Bronchial epithelial cell (primary cell): ENCODE results near the gene LBHD2. TPM values are rescaled to one million over a fixed set of nuclear protein-coding genes. Genes with fewer than 3 reads are reported as not detected.
A peak's percentile ranks its signal among the peaks of the same experiment; 100 is the strongest.

Source experiments
- DNase-seq: peaks from one replicate; pipeline ENCODE4 v3.0.0-alpha.2; 2010; ENCODE audit warnings: low read depth
- FAIRE-seq: peaks from 2 replicates; lab custom pipeline; 2011; peaks lifted over from hg19 to GRCh38; lab: Jason Lieb, UNC
- H3K27me3 ChIP-seq: 2 replicates; pipeline ENCODE4 v1.5.1; 2011; ENCODE audit warnings: low read length; ENCODE audit not compliant: control insufficient read depth, insufficient read depth
- H3K36me3 ChIP-seq: 2 replicates; pipeline ENCODE4 v1.5.1; 2011; ENCODE audit warnings: low read length; ENCODE audit not compliant: control insufficient read depth, insufficient read depth
- H3K4me3 ChIP-seq: 2 replicates; pipeline ENCODE4 v1.5.1; 2011; ENCODE audit warnings: mild to moderate bottlenecking, low read depth, low read length, control low read depth
- total RNA-seq: library from RNA; depleted of rRNA; stranded (reverse); fragments of >200 nt; gene quantifications from 2 replicates; pipeline ENCODE4 v1.2.1, GENCODE V29; 2014
- TF ChIP-seq, protein P1 (sequence below): IDR thresholded peaks from 2 replicates; pipeline ENCODE4 v1.5.1; 2011; ENCODE audit warnings: mild to moderate bottlenecking, moderate library complexity, low read length, control low read depth, inconsistent platforms; ENCODE audit not compliant: insufficient read depth, severe bottlenecking

LBHD2 gene
- total RNA-seq, 1 donor from 2014 or later: not detected

DNA sequence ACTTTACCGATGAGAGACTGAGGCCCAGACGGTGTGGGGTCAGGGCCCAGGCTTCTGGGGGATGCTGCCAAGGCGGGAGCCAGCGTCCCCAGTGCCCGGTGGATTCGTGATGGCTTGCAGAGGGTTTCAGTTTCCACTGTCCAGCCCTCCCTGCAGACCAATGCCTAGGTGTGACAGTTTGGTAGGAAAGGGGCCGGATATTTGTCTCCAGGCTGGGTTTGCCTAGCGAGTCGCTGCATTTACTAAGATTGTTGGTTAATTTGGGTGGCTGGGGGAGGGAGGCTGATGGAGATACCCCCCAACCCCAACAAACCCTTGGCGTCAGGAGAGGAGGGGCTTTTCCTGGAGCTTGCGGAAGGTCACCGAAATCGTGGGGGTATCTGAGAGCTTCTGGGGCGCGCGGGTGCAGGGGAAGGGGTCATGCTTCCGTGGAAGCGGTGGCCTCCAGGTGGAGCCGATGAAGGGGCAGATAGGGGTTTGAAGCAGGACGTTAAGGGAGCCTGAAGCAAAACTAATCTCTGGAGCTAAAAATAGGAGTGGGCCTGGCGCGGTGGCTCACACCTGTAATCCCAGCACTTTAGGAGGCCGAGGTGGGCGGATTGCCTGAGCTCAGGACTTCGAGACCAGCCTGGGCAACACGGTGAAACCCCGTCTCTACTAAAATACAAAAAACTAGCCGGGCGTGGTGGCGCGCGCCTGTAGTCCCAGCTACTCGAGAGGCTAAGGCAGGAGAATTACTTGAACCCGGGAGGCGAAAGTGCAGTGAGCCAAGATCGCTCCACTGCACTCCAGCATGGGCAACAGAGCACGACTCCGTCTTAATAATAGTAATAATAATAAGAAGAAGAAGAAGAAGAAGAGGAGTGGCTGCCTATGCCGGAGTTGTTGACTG is 25.6 kb upstream of the LBHD2 start:
- TF ChIP-seq, protein P1, sequence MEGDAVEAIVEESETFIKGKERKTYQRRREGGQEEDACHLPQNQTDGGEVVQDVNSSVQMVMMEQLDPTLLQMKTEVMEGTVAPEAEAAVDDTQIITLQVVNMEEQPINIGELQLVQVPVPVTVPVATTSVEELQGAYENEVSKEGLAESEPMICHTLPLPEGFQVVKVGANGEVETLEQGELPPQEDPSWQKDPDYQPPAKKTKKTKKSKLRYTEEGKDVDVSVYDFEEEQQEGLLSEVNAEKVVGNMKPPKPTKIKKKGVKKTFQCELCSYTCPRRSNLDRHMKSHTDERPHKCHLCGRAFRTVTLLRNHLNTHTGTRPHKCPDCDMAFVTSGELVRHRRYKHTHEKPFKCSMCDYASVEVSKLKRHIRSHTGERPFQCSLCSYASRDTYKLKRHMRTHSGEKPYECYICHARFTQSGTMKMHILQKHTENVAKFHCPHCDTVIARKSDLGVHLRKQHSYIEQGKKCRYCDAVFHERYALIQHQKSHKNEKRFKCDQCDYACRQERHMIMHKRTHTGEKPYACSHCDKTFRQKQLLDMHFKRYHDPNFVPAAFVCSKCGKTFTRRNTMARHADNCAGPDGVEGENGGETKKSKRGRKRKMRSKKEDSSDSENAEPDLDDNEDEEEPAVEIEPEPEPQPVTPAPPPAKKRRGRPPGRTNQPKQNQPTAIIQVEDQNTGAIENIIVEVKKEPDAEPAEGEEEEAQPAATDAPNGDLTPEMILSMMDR: no peak
- Histone ChIP-seq H3K4me3 (peak overlapping the region; percentile 91), H3K27me3 (no peaks in the 10 kb centered on the region), H3K36me3 (peaks cover 3% of the 10 kb centered on the region)
- FAIRE-seq (no peak), DNase-seq (no peak)

DNA sequence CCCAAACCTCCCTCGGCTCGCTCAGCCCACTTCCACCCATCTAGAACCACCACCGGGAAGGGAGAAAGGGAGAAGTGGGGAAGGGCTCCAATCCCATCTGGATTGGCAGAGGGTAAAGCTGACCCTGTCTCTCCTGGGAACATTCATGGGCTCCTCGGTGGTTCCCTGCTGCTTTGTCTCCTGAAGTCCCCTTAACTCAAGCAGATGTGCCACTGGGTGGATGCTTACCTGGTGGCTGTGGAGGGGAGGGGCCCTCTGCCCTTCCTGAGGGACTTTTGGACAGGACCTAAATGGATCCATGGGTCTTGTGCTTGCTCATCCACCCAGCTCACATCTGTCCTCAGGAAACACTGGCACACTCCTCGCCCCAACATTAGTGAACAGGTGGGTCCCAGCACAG is 24.5 kb upstream of the LBHD2 start:
- DNase-seq (no peak), FAIRE-seq (no peak)
- Histone ChIP-seq H3K36me3 (peaks cover 3% of the 10 kb centered on the region), H3K4me3 (no peak overlapping the region), H3K27me3 (no peaks in the 10 kb centered on the region)
- TF ChIP-seq, protein P1: no peak

DNA sequence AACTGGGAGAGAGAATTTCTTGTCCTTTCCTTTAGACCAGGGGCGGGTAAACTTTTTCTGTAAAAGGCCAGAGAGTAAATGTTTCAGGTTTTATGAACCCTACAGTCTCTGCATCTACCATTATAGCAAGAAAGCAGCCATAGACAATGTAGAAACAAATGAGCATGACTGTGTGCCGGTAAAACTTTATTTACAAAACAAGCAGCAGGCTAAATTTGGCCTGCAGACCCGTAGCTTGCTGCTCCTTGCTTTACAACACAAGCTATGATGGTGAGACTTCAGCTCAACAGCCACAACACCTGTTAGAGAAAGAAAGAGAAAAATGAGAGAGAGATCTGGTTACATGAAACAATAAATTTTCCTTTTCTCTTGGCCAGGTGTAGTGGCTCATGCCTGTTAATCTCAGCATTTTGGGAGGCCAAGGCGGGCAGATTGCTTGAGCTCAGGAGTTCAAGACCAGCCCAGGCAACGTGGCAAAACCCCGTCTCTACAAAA is 22.5 kb upstream of the LBHD2 start:
- no peak for DNase-seq

DNA sequence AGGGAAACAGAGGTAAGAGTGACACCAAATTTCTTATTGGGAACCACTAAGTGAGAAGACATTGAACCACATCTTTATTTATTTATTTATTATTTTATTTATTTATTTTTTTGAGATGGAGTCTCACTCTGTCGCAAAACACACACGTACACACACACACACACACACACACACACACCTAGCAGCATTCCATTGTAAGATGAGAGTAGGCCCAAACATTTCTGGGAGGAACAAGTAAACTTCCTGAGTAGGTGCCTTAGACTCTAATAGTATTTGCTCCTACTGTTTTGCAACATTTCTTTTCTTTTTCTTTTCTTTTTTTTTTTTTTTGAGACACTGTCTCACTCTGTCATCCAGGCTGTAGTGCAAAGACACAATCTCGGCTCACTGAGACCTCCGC is 19.6 kb upstream of the LBHD2 start:
- FAIRE-seq (no peak), DNase-seq (no peak)
- no peaks in the 10 kb centered on the region for H3K36me3 ChIP-seq
- no peaks in the 10 kb centered on the region for H3K27me3 ChIP-seq
- TF ChIP-seq, protein P1: no peak
- no peak overlapping the region for H3K4me3 ChIP-seq

More for the DNA sequence above, 22.5 kb upstream of the LBHD2 start:
- Histone ChIP-seq H3K36me3 (no peaks in the 10 kb centered on the region), H3K27me3 (no peaks in the 10 kb centered on the region), H3K4me3 (no peak overlapping the region)
- FAIRE-seq: no peak
- TF ChIP-seq, protein P1: no peak

DNA sequence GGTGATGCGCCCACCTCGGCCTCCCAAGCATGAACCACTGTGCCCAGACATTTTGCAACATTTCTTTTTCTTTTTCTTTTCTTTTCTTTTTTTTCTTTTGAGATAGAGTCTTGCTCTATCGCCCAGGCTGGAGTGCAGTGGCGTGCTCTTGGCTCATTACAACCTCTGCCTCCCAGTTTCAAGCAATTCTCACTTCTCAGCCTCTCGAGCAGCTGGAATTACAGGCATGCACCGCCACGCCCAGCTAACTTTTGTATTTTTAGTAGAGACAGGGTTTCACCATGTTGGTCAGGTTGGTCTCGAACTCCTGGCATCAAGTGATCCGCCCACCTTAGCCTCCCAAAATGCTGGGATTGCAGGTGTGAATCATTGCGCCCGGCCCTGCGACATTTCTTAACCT is 19.0 kb upstream of the LBHD2 start:
- no peaks in the 10 kb centered on the region for H3K36me3 ChIP-seq
- DNase-seq: no peak
- H3K4me3 ChIP-seq: no peak overlapping the region
- TF ChIP-seq, protein P1: no peak
- no peaks in the 10 kb centered on the region for H3K27me3 ChIP-seq
- no peak for FAIRE-seq
